OCI-LY3 (cell line): Measurements from ENCODE around the gene PIAS4.

Source experiments
- H2AFZ ChIP-seq: fragments of 200-600, 300-600 bp; shearing (Covaris generic); 2 replicates; pipeline ENCODE4 v1.6.0; 2014; ENCODE audit warnings: antibody characterized with exemption, low read depth, low read length
- H3K27ac ChIP-seq: fragments of 200-600, 300-600 bp; sonication (generic); 2 replicates; pipeline ENCODE4 v1.5.1; 2014; ENCODE audit warnings: mild to moderate bottlenecking, low read length, moderate library complexity, mixed read lengths
- H3K27me3 ChIP-seq: fragments of 200-600, 300-600 bp; sonication (generic); 2 replicates; pipeline ENCODE4 v1.6.1; 2014; ENCODE audit warnings: low read depth, low read length, mixed read lengths
- H3K36me3 ChIP-seq: fragments of 200-600, 300-600 bp; sonication (generic); replicated peaks from 2 replicates; pipeline ENCODE3; 2014; ENCODE audit warnings: low read depth, low read length, mixed read lengths
- H3K4me1 ChIP-seq: fragments of 300-600, 200-600 bp; sonication (generic); 2 replicates; pipeline ENCODE4 v1.6.1; 2014; ENCODE audit warnings: low read length, mixed read lengths
- H3K4me2 ChIP-seq: fragments of 200-600, 300-600 bp; sonication (generic); 2 replicates; pipeline ENCODE4 v1.6.1; 2014; ENCODE audit warnings: low read length, mixed read lengths
- H3K4me3 ChIP-seq: fragments of 300-600, 200-600 bp; sonication (generic); 2 replicates; pipeline ENCODE4 v1.5.1; 2014; ENCODE audit warnings: antibody characterized with exemption, mild to moderate bottlenecking, low read length, moderate library complexity
- H3K79me2 ChIP-seq: fragments of 300-600, 200-600 bp; shearing (Covaris generic); 2 replicates; pipeline ENCODE4 v1.6.1; 2014; ENCODE audit warnings: mild to moderate bottlenecking, low read length, mixed read lengths
- H3K9ac ChIP-seq: fragments of 300-600, 200-600 bp; shearing (Covaris generic); 2 replicates; pipeline ENCODE4 v1.6.0; 2014; ENCODE audit warnings: mild to moderate bottlenecking, low read length, moderate library complexity
- H3K9me3 ChIP-seq: fragments of 200-600, 300-600 bp; shearing (Covaris generic); 2 replicates; pipeline ENCODE4 v1.6.1; 2014; ENCODE audit warnings: low read length, mixed read lengths; ENCODE audit not compliant: insufficient read depth
- H4K20me1 ChIP-seq: fragments of 200-600, 300-600 bp; sonication (generic); 2 replicates; pipeline ENCODE4 v1.6.1; 2016; ENCODE audit warnings: low read length, mixed read lengths; ENCODE audit not compliant: insufficient read depth
- EZH2phosphoT487 ChIP-seq: fragments of 200-600 bp; shearing (Covaris generic); IDR thresholded peaks from 2 replicates; pipeline ENCODE4 v1.6.1; 2018; ENCODE audit warnings: antibody characterized with exemption, mixed run types, low read depth
- TF ChIP-seq, protein P1 (sequence below): fragments of 200-600, 300-600 bp; sonication (generic); IDR thresholded peaks from 2 replicates; pipeline ENCODE4 v1.5.1; 2014; ENCODE audit warnings: antibody characterized with exemption, low read length, low read depth

Gene PIAS4

GRCh38 chr19:4077007-4077374 lies 69.5 kb downstream of the PIAS4 start:
- no peaks in the 10 kb centered on the region for H3K79me2 ChIP-seq
- no peak overlapping the region for H3K4me2 ChIP-seq
- no peak overlapping the region for H2AFZ ChIP-seq
- TF ChIP-seq EZH2phosphoT487 = no peak
- TF ChIP-seq, protein P1, sequence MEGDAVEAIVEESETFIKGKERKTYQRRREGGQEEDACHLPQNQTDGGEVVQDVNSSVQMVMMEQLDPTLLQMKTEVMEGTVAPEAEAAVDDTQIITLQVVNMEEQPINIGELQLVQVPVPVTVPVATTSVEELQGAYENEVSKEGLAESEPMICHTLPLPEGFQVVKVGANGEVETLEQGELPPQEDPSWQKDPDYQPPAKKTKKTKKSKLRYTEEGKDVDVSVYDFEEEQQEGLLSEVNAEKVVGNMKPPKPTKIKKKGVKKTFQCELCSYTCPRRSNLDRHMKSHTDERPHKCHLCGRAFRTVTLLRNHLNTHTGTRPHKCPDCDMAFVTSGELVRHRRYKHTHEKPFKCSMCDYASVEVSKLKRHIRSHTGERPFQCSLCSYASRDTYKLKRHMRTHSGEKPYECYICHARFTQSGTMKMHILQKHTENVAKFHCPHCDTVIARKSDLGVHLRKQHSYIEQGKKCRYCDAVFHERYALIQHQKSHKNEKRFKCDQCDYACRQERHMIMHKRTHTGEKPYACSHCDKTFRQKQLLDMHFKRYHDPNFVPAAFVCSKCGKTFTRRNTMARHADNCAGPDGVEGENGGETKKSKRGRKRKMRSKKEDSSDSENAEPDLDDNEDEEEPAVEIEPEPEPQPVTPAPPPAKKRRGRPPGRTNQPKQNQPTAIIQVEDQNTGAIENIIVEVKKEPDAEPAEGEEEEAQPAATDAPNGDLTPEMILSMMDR = no peak
- H3K36me3 ChIP-seq = no peaks in the 10 kb centered on the region
- H3K9ac ChIP-seq = no peak overlapping the region
- no peak overlapping the region for H3K4me3 ChIP-seq
- no peak overlapping the region for H3K27ac ChIP-seq
- no peaks in the 10 kb centered on the region for H3K27me3 ChIP-seq
- H3K4me1 ChIP-seq = peaks cover 12% of the 10 kb centered on the region
- no peaks in the 10 kb centered on the region for H3K9me3 ChIP-seq
- H4K20me1 ChIP-seq = no peaks in the 10 kb centered on the region

DNA sequence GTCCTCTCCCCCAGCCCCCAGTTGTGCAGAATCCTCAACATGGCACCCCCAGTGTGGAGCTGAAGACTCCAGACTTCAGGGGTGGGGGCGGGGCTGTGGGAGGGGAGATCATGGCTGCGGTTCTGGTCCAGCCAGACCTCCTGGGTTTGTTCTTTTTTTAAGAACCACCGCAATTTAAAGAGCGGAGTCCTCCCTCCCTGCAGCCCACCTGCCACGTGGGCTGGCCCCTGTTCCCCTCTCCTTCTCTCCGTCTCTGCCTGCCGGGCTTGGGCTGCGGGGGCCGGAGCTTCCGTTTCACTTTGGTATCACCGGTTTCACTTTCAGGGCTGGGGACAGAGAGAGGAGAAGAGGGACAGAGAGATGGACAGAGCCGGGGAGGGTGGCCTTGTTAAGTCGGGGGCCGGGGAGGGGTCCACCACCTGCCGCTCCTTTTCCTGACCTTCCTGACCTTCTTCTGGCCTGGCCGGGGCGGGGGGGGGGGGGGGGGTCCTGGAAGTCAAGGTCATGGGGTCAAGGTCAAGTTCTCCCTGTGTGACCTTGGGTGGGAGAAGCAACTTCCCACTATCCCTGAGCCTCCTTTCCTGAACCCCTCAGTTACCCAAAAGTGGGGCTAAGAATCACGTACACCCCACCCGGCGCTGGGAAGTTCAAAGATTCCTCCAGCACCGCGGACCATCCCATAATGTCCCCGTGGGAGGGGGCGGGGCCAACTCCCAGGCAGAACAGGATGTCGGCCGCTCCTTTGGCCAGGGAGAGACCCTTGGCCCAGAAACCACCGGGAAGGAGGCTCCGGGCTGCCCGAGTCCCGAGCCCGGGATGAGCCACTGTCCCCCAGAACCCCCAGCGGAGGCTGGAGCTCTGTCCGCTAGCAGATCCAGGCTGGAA lies 70.5 kb downstream of the PIAS4 start:
- Histone ChIP-seq H3K4me2 (peak overlapping the region; percentile 80), H3K36me3 (no peaks in the 10 kb centered on the region), H4K20me1 (no peaks in the 10 kb centered on the region), H3K9me3 (no peaks in the 10 kb centered on the region), H3K27ac (no peak overlapping the region), H3K4me1 (peaks cover 12% of the 10 kb centered on the region), H2AFZ (peak overlapping the region; percentile 86), H3K9ac (peak overlapping the region; percentile 67), H3K4me3 (peak overlapping the region; percentile 74), H3K79me2 (no peaks in the 10 kb centered on the region), H3K27me3 (no peaks in the 10 kb centered on the region)
- TF ChIP-seq, protein P1 = no peak
- TF ChIP-seq EZH2phosphoT487 = no peak

- H3K4me2 ChIP-seq = no peak overlapping the region
- no peaks in the 10 kb centered on the region for H3K36me3 ChIP-seq
- no peak overlapping the region for H2AFZ ChIP-seq
- no peak overlapping the region for H3K4me3 ChIP-seq
- TF ChIP-seq EZH2phosphoT487 = no peak
- TF ChIP-seq, protein P1 = no peak
- H3K79me2 ChIP-seq = no peaks in the 10 kb centered on the region
- H3K27ac ChIP-seq = no peak overlapping the region
- peaks cover 12% of the 10 kb centered on the region for H3K4me1 ChIP-seq
- H4K20me1 ChIP-seq = no peaks in the 10 kb centered on the region
- no peaks in the 10 kb centered on the region for H3K9me3 ChIP-seq
- no peaks in the 10 kb centered on the region for H3K27me3 ChIP-seq
- H3K9ac ChIP-seq = no peak overlapping the region
Observed at GRCh38 chr19:4080473-4080872, 72.9 kb downstream of the PIAS4 start.

DNA sequence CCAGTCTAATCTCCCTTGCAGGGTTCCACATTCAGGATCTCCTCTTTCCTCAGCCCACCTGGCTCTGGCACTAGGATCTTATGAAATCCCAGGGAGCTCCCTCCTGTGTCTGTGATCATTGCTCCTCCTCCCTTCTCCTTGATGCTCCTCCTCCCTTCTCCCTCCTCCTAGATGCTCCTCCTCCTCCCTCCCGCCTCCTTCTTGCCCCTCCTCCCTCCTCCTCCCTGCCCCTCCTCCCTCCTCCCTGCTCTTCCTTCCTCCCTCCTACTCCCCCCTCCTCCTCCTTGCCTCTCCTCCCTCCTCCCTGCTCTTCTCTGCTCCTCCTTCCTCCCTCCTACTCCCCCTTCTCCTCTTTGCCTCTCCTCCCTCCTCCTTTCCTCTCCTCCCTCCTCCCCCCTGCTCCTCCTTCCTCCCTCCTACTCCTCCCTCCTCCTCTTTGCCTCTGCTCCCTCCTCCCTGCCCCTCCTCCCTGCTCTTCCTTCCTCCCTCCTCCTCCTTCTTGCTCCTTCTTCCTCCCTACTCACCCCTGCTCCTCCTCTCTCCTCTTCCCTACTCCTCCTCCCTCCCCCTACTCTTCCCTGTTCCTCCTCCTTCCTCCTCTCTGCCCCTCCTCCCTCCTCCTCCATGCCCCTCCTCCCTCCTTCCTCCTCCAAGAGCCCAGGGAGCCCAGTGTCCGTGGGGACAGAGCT lies 74.0 kb downstream of the PIAS4 start:
- H3K4me3 ChIP-seq = no peak overlapping the region
- no peak overlapping the region for H3K27ac ChIP-seq
- H3K4me2 ChIP-seq = no peak overlapping the region
- no peak overlapping the region for H3K9ac ChIP-seq
- no peaks in the 10 kb centered on the region for H3K36me3 ChIP-seq
- H3K27me3 ChIP-seq = no peaks in the 10 kb centered on the region
- H3K4me1 ChIP-seq = peaks cover 12% of the 10 kb centered on the region
- H3K9me3 ChIP-seq = no peaks in the 10 kb centered on the region
- no peak overlapping the region for H2AFZ ChIP-seq
- no peaks in the 10 kb centered on the region for H4K20me1 ChIP-seq
- H3K79me2 ChIP-seq = no peaks in the 10 kb centered on the region
- TF ChIP-seq EZH2phosphoT487 = no peak
- TF ChIP-seq, protein P1 = no peak
